Measurements from ENCODE around the gene VASP. TPM values are rescaled to one million over a fixed set of nuclear protein-coding genes. Genes with fewer than 3 reads are reported as not detected.

The VASP gene
- total and polyA plus RNA-seq, 2 donors (not counting 1 experiment from before 2014, with no cell fraction given) = 79.5 to 108 TPM

DNA sequence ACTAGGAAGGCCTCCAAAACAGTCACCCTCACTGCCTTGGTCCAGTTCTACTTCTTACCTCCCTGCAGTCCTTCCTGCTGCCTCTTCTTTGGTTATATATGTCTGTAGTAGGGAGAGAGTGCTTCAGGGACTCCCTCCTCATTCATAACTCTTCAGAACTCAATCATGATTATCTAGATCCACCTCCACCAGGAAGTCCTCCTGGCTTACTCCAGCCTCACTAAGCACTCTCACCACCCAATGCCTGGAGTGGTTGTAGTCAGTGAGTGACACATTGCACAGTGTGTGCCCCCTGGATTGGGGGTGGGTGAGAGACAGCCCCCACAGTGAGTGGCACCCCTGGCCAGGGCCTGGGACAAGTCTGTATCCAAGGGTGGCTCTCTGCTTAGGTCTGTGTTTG lies 49.5 kb upstream of the VASP start:
- H3K27me3 ChIP-seq (replicated peaks in 1 of 4; ENCODE audit: control extremely low read depth in 1 of 4, control insufficient read depth in 3 of 4, insufficient read depth in 4 of 4, low read length in 3 of 4) = peaks cover 0 to 3% (median 0%) of the 10 kb centered on the region in 4 experiments
- ATAC-seq (ENCODE audit: low read depth) (no peak), DNase-seq (no peak)
- H2AFZ ChIP-seq (ENCODE audit: insufficient read depth, low read depth, low read length, poor library complexity, severe bottlenecking) = no peak overlapping the region
- H3K79me2 ChIP-seq (ENCODE audit: control insufficient read depth, insufficient read depth, low read length) = peaks cover 2% of the 10 kb centered on the region
- no peak overlapping the region for H3K27ac ChIP-seq (ENCODE audit: low read length in 2 of 2)
- CTCF ChIA-PET = interaction anchor here (0.6 to 2.2 kb wide), 3 partner anchors 11 to 21 kb away, joined by 3 to 13 read pairs (median 5); no protein-coding TSS in a partner anchor
- H4K20me1 ChIP-seq (ENCODE audit: control insufficient read depth, insufficient read depth, low read length, poor library complexity, severe bottlenecking) = no peaks in the 10 kb centered on the region
- Mint-ChIP-seq H3K27me3 (no peaks in the 10 kb centered on the region), H3K4me1 (peaks cover 34% of the 10 kb centered on the region), H3K4me3 (no peak overlapping the region), H3K9me3 (ENCODE audit: insufficient read depth) (no peaks in the 10 kb centered on the region), H3K27ac (peak overlapping the region; percentile 41)
- POLR2A ChIA-PET = interaction anchor here (0.5 to 1.1 kb wide), 2 partner anchors 10 to 227 kb away, joined by 3 to 7 read pairs; partner anchors contain the start of gene FOSB
- H3K36me3 ChIP-seq (replicated peaks in 1 of 2; ENCODE audit: control extremely low read depth in 1 of 2, control insufficient read depth in 1 of 2, extremely low read depth in 1 of 2, insufficient read depth in 2 of 2, low read length in 1 of 2) = no peaks in the 10 kb centered on the region
- no peak overlapping the region for H3K4me2 ChIP-seq (replicated peaks; ENCODE audit: low read depth, low read length, poor library complexity, severe bottlenecking)
- H3K9ac ChIP-seq (ENCODE audit: low read length) = no peak overlapping the region
- H3K9me3 ChIP-seq (ENCODE audit: control extremely low read depth in 1 of 3, control insufficient read depth in 2 of 3, insufficient read depth in 1 of 3, low read length in 2 of 3) = peaks cover 0 to 5% (median 0%) of the 10 kb centered on the region in 3 donors
- TF ChIP-seq EZH2 (IDR thresholded peaks at IDR 0.05; ENCODE audit: borderline replicate concordance, insufficient read depth, low read depth, low read length, poor library complexity, severe bottlenecking) = no peak
- TF ChIP-seq, protein P1, sequence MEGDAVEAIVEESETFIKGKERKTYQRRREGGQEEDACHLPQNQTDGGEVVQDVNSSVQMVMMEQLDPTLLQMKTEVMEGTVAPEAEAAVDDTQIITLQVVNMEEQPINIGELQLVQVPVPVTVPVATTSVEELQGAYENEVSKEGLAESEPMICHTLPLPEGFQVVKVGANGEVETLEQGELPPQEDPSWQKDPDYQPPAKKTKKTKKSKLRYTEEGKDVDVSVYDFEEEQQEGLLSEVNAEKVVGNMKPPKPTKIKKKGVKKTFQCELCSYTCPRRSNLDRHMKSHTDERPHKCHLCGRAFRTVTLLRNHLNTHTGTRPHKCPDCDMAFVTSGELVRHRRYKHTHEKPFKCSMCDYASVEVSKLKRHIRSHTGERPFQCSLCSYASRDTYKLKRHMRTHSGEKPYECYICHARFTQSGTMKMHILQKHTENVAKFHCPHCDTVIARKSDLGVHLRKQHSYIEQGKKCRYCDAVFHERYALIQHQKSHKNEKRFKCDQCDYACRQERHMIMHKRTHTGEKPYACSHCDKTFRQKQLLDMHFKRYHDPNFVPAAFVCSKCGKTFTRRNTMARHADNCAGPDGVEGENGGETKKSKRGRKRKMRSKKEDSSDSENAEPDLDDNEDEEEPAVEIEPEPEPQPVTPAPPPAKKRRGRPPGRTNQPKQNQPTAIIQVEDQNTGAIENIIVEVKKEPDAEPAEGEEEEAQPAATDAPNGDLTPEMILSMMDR (IDR thresholded peaks at IDR 0.05) = no peak
- intact Hi-C loops (cut with micrococcal nuclease) = no loop called here
- no peak overlapping the region for H3K4me3 ChIP-seq (ENCODE audit: control extremely low read depth in 1 of 5, extremely low read depth in 1 of 5, insufficient read depth in 1 of 5, low read depth in 2 of 5, low read length in 4 of 5)
- peaks cover 15 to 37% of the 10 kb centered on the region in 2 donors for H3K4me1 ChIP-seq (ENCODE audit: control insufficient read depth in 2 of 2, insufficient read depth in 2 of 2, low read length in 2 of 2)

DNA sequence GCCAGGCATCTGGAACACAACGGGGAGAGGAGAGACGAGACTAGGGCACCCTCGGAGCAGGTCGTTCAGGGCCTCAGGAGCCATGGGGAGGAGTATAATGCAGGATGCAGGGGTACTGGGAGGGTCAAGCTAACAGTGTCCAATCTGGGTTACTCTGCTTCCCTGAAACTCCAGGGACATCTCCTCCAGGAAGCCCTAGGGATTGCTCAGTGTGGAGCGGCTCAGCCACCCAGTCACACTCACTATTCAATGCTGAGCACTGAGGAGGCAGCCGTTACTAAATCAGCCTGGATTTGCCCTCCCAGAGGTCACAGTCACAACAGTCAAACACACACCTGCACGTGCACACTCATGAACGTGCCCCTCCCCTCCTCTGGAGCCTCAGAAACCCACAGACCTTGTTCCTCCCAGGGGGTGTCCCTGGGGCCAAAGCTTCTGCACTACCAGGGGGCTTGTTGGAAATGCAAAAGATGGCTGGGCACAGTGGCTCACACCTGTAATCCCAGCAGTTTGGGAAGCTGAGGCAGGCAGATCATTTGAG lies 46.4 kb upstream of the VASP start:
- Histone ChIP-seq H3K9me3 (ENCODE audit: control extremely low read depth in 1 of 3, control insufficient read depth in 2 of 3, insufficient read depth in 1 of 3, low read length in 2 of 3) (peaks cover 0 to 5% (median 0%) of the 10 kb centered on the region in 3 donors), H3K4me2 (replicated peaks; ENCODE audit: low read depth, low read length, poor library complexity, severe bottlenecking) (no peak overlapping the region), H3K79me2 (ENCODE audit: control insufficient read depth, insufficient read depth, low read length) (peaks cover 2% of the 10 kb centered on the region), H3K4me1 (ENCODE audit: control insufficient read depth in 2 of 2, insufficient read depth in 2 of 2, low read length in 2 of 2) (peaks cover 11 to 29% of the 10 kb centered on the region in 2 donors), H2AFZ (ENCODE audit: insufficient read depth, low read depth, low read length, poor library complexity, severe bottlenecking) (no peak overlapping the region), H3K27me3 (replicated peaks in 1 of 4; ENCODE audit: control extremely low read depth in 1 of 4, control insufficient read depth in 3 of 4, insufficient read depth in 4 of 4, low read length in 3 of 4) (peaks cover 0 to 8% (median 4%) of the 10 kb centered on the region in 4 experiments), H3K36me3 (replicated peaks in 1 of 2; ENCODE audit: control extremely low read depth in 1 of 2, control insufficient read depth in 1 of 2, extremely low read depth in 1 of 2, insufficient read depth in 2 of 2, low read length in 1 of 2) (no peaks in the 10 kb centered on the region), H3K27ac (ENCODE audit: low read length in 2 of 2) (no peak overlapping the region), H4K20me1 (ENCODE audit: control insufficient read depth, insufficient read depth, low read length, poor library complexity, severe bottlenecking) (no peaks in the 10 kb centered on the region), H3K9ac (ENCODE audit: low read length) (no peak overlapping the region), H3K4me3 (ENCODE audit: control extremely low read depth in 1 of 5, extremely low read depth in 1 of 5, insufficient read depth in 1 of 5, low read depth in 2 of 5, low read length in 4 of 5) (no peak overlapping the region)
- no peak overlapping the region for H3K4me3 Mint-ChIP-seq
- no peak for ATAC-seq (ENCODE audit: low read depth)
- no peak overlapping the region for H3K27ac Mint-ChIP-seq
- DNase-seq = peak; percentile 34
- H3K27me3 Mint-ChIP-seq = peaks cover 7% of the 10 kb centered on the region
- no peak for TF ChIP-seq EZH2 (IDR thresholded peaks at IDR 0.05; ENCODE audit: borderline replicate concordance, insufficient read depth, low read depth, low read length, poor library complexity, severe bottlenecking)
- TF ChIP-seq, protein P1 (IDR thresholded peaks at IDR 0.05) = no peak
- CTCF ChIA-PET = interaction anchor here (1.0 kb wide), 1 partner anchor 18 kb away, joined by 5 read pairs; no protein-coding TSS in a partner anchor
- H3K4me1 Mint-ChIP-seq = peaks cover 22% of the 10 kb centered on the region
- 38% methylated on average over 6 of the region's 8 CpGs for WGBS (ENCODE audit: insufficient coverage)
- intact Hi-C loops (cut with micrococcal nuclease) = no loop called here
- H3K9me3 Mint-ChIP-seq (ENCODE audit: insufficient read depth) = no peaks in the 10 kb centered on the region
- POLR2A ChIA-PET = interaction anchor here (1.4 kb wide), 1 partner anchor 21 kb away, joined by 3 read pairs; no protein-coding TSS in a partner anchor
